ENCODE measurements around the gene SEMA6A.

DNA sequence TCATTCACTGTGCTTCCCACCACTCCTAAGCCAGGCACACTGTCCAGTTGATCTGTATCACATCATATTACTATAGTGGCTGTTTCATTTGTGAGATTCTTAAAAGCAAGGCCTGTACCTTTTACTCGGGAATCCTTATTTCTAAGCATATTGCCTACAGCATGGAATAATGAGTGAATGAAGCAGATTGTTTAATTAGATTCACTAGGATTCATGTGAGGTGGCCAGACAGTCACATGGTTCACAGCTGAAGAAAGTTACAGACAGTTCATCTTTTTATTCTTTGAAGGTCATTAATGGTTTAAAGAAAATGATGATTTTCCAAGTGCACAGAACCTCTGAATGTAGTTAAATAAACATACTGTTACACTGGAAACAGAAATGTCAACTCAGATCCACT is 24.3 kb upstream of the SEMA6A start:
- TF ChIP-seq, protein P1, sequence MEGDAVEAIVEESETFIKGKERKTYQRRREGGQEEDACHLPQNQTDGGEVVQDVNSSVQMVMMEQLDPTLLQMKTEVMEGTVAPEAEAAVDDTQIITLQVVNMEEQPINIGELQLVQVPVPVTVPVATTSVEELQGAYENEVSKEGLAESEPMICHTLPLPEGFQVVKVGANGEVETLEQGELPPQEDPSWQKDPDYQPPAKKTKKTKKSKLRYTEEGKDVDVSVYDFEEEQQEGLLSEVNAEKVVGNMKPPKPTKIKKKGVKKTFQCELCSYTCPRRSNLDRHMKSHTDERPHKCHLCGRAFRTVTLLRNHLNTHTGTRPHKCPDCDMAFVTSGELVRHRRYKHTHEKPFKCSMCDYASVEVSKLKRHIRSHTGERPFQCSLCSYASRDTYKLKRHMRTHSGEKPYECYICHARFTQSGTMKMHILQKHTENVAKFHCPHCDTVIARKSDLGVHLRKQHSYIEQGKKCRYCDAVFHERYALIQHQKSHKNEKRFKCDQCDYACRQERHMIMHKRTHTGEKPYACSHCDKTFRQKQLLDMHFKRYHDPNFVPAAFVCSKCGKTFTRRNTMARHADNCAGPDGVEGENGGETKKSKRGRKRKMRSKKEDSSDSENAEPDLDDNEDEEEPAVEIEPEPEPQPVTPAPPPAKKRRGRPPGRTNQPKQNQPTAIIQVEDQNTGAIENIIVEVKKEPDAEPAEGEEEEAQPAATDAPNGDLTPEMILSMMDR (conservative IDR thresholded peaks at IDR 0.05; ENCODE audit: low read depth in 2 of 2): no peak
- TF ChIP-seq STAT1 (IDR thresholded peaks at IDR 0.05; ENCODE audit: unreplicated experiment) (no peak), POLR2AphosphoS5 (IDR thresholded peaks at IDR 0.05; ENCODE audit: low read depth) (no peak), EZH2phosphoT487 (IDR thresholded peaks at IDR 0.05; ENCODE audit: unreplicated experiment) (no peak)

Data from GM23338 (cell line).